HG03460 (cell line): ENCODE data around the gene RGS2.

Source experiments
- ATAC-seq: cut with Tn5 transposase; IDR thresholded peaks from one replicate; pipeline ENCODE4 v1.9.1; 2021; ENCODE audit not compliant: unreplicated experiment

Gene RGS2

GRCh38 chr1:192826791-192827546, 18.1 kb downstream of the RGS2 start:
- no peak for ATAC-seq

GRCh38 chr1:192830595-192831246, 21.9 kb downstream of the RGS2 start:
- ATAC-seq, result no peak

- ATAC-seq, result no peak
Observed at GRCh38 chr1:192831706-192832355, 23.0 kb downstream of the RGS2 start.

GRCh38 chr1:192832492-192832891, 23.7 kb downstream of the RGS2 start:
- ATAC-seq, result no peak

GRCh38 chr1:192835116-192835515, 26.3 kb downstream of the RGS2 start:
- ATAC-seq, result no peak

GRCh38 chr1:192839162-192840066, 30.6 kb downstream of the RGS2 start:
- no peak for ATAC-seq

GRCh38 chr1:192844360-192844759, 35.5 kb downstream of the RGS2 start:
- no peak for ATAC-seq

- no peak for ATAC-seq
Observed at GRCh38 chr1:192846950-192847349, 38.1 kb downstream of the RGS2 start.

- ATAC-seq, result no peak
Observed at GRCh38 chr1:192849011-192849410, 40.2 kb downstream of the RGS2 start.

GRCh38 chr1:192849442-192849841, 40.6 kb downstream of the RGS2 start:
- no peak for ATAC-seq

- ATAC-seq, result no peak
Observed at GRCh38 chr1:192852001-192852947, 43.4 kb downstream of the RGS2 start.

GRCh38 chr1:192858456-192858855, 49.6 kb downstream of the RGS2 start:
- ATAC-seq, result no peak

- no peak for ATAC-seq
Observed at GRCh38 chr1:192859808-192860207, 51.0 kb downstream of the RGS2 start.

GRCh38 chr1:192860478-192861185, 51.8 kb downstream of the RGS2 start:
- no peak for ATAC-seq

- no peak for ATAC-seq
Observed at GRCh38 chr1:192861860-192862259, 53.0 kb downstream of the RGS2 start.
